IMR-90 (cell line): Measurements from ENCODE around the gene ANKMY2. TPM values are rescaled to one million over a fixed set of nuclear protein-coding genes. Genes with fewer than 3 reads are reported as not detected.

ENCODE experiments used
- ATAC-seq: fragments of 200-7000 bp; cut with Tn5 transposase; 2 replicates; pipeline ENCODE4 v1.9.1; 2020; ENCODE audit warnings: low read depth, mild to moderate bottlenecking, moderate library complexity
- BruUV-seq: library from RNA; stranded (reverse); fragments of 400-500 nt; replicated peaks from 2 replicates; lab custom pipeline; 2021; lab: Mats Ljungman, UMichigan
- CTCF ChIA-PET: fragments of 300-600 bp; formaldehyde crosslinking; extraction: SDS; loops from one replicate; lab custom pipeline; 2021; ENCODE audit warnings: antibody characterized with exemption; lab: Yijun Ruan, JAX
- POLR2A ChIA-PET: fragments of 300-600 bp; sonication (Branson Sonifier 250); formaldehyde crosslinking; loops from one replicate; lab custom pipeline; 2022; ENCODE audit warnings: antibody characterized with exemption; ENCODE audit not compliant: unreplicated experiment; lab: Charles Lee
- DNase-seq: peaks from one replicate; pipeline ENCODE4 v3.0.0; 2013
- H2AFZ ChIP-seq: replicated peaks from 2 replicates; pipeline ENCODE3; 2013; ENCODE audit warnings: low read length, mild to moderate bottlenecking; ENCODE audit not compliant: poor library complexity
- H2AK5ac ChIP-seq: 2 replicates; pipeline ENCODE4 v1.6.1; 2013; ENCODE audit warnings: low read depth, low read length, inconsistent platforms
- H2AK9ac ChIP-seq: replicated peaks from 2 replicates; pipeline ENCODE3; 2013; ENCODE audit warnings: mild to moderate bottlenecking, low read depth, low read length, moderate library complexity; ENCODE audit not compliant: poor library complexity
- H2BK120ac ChIP-seq: 2 replicates; pipeline ENCODE4 v1.6.1; 2013; ENCODE audit warnings: low read depth, low read length, inconsistent platforms
- H2BK15ac ChIP-seq: 3 replicates; pipeline ENCODE4 v1.6.1; 2013; ENCODE audit warnings: low read depth, low read length, inconsistent platforms
- H2BK20ac ChIP-seq: 2 replicates; pipeline ENCODE4 v1.6.1; 2013; ENCODE audit warnings: low read depth, mild to moderate bottlenecking, inconsistent platforms, low read length, moderate library complexity
- H2BK5ac ChIP-seq: 2 replicates; pipeline ENCODE4 v1.6.1; 2013; ENCODE audit warnings: mild to moderate bottlenecking, low read depth, low read length, inconsistent platforms; ENCODE audit not compliant: poor library complexity, severe bottlenecking
- H3K14ac ChIP-seq: replicated peaks from 2 replicates; pipeline ENCODE4 v1.6.1; 2013; ENCODE audit warnings: low read depth, low read length, inconsistent platforms
- H3K18ac ChIP-seq: 2 replicates; pipeline ENCODE4 v1.6.1; 2013; ENCODE audit warnings: low read depth, low read length, control low read depth
- H3K23ac ChIP-seq: 2 replicates; pipeline ENCODE4 v1.6.1; 2013; ENCODE audit warnings: low read depth, low read length, inconsistent platforms
- H3K27ac ChIP-seq: 2 replicates; pipeline ENCODE4 v1.5.1; 2013; ENCODE audit warnings: mild to moderate bottlenecking, control low read depth, low read length; ENCODE audit not compliant: insufficient read depth
- H3K27me3 ChIP-seq: 2 replicates; pipeline ENCODE4 v1.6.1; 2013; ENCODE audit warnings: low read length; ENCODE audit not compliant: control insufficient read depth, insufficient read depth
- H3K36me3 ChIP-seq: 2 replicates; pipeline ENCODE4 v1.6.1; 2013; ENCODE audit warnings: low read length, mixed read lengths; ENCODE audit not compliant: control insufficient read depth, insufficient read depth
- H3K4ac ChIP-seq: 2 replicates; pipeline ENCODE4 v1.6.1; 2013; ENCODE audit warnings: low read depth, low read length, inconsistent platforms
- H3K4me1 ChIP-seq: 2 replicates; pipeline ENCODE4 v1.6.1; 2013; ENCODE audit warnings: low read length, mixed read lengths; ENCODE audit not compliant: control insufficient read depth, insufficient read depth
- H3K4me2 ChIP-seq: 2 replicates; pipeline ENCODE4 v1.6.1; 2013; ENCODE audit warnings: low read depth, mild to moderate bottlenecking, control low read depth, low read length, moderate library complexity
- H3K4me3 ChIP-seq: 2 replicates; pipeline ENCODE4 v1.5.1; 2013; ENCODE audit warnings: low read depth, mild to moderate bottlenecking, control low read depth, low read length, moderate library complexity; ENCODE audit not compliant: insufficient read depth
- H3K56ac ChIP-seq: 2 replicates; pipeline ENCODE4 v1.6.1; 2013; ENCODE audit warnings: low read length, inconsistent platforms; ENCODE audit not compliant: insufficient read depth; ENCODE audit errors: extremely low read depth
- H3K79me1 ChIP-seq, 2 experiments: 2 replicates each; pipeline ENCODE4 v1.6.1; 2013; ENCODE audit warnings: low read length in 2 of 2, inconsistent platforms in 1 of 2, low read depth in 1 of 2
- H3K9ac ChIP-seq: 2 replicates; pipeline ENCODE4 v1.6.1; 2013; ENCODE audit warnings: low read depth, low read length, control low read depth
- H3K9me1 ChIP-seq: 2 replicates; pipeline ENCODE4 v1.6.1; 2013; ENCODE audit warnings: low read length, inconsistent platforms; ENCODE audit not compliant: insufficient read depth
- H3K9me3 ChIP-seq: 2 replicates; pipeline ENCODE4 v1.6.1; 2013; ENCODE audit warnings: low read length; ENCODE audit not compliant: control insufficient read depth, insufficient read depth
- H4K20me1 ChIP-seq: 2 replicates; pipeline ENCODE4 v1.6.1; 2013; ENCODE audit warnings: low read length, inconsistent platforms; ENCODE audit not compliant: insufficient read depth
- H4K5ac ChIP-seq: 2 replicates; pipeline ENCODE4 v1.6.1; 2013; ENCODE audit warnings: mild to moderate bottlenecking, low read depth, low read length, control low read depth
- H4K8ac ChIP-seq, 2 experiments: 2 replicates each; pipeline ENCODE4 v1.6.1; 2013; ENCODE audit warnings: low read depth in 2 of 2, low read length in 2 of 2, control low read depth in 1 of 2, inconsistent platforms in 1 of 2
- H4K91ac ChIP-seq: 2 replicates; pipeline ENCODE4 v1.6.1; 2013; ENCODE audit warnings: low read depth, low read length, inconsistent platforms; ENCODE audit not compliant: insufficient read depth
- CEBPB ChIP-seq: IDR thresholded peaks from 2 replicates; pipeline ENCODE4 v1.6.1; 2012; ENCODE audit warnings: low read depth, low read length, improper control_type of control experiment
- MAFK ChIP-seq: IDR thresholded peaks from 2 replicates; pipeline ENCODE4 v1.6.1; 2012; ENCODE audit warnings: low read depth, low read length, improper control_type of control experiment
- WGBS, 2 experiments: methylation state at CpG; one replicate each; pipeline versions ENCODE4 v1.1.5 to v1.1.7; 2013; ENCODE audit warnings: missing lambda C conversion rate in 2 of 2; ENCODE audit not compliant: insufficient read length in 1 of 2; ENCODE audit errors: extremely low coverage in 2 of 2; 5-methylcytosine and 5-hydroxymethylcytosine counted together
- dilution Hi-C: fragments of 300-500 bp; cut with HindIII; formaldehyde crosslinking; loops from one replicate; pipeline ENCODE4 v1.14.3; 2018; ENCODE audit warnings: low sequenced_read_pairs; ENCODE audit not compliant: unreplicated experiment
- in situ Hi-C: fragments of 300-500 bp; cut with MboI; formaldehyde crosslinking; loops from 3 replicates; pipeline ENCODE4 v1.14.3; 2019; ENCODE audit warnings: low sequenced_read_pairs, inconsistent platforms, mixed read lengths
- intact Hi-C: fragments of 100-400 bp; cut with micrococcal nuclease; formaldehyde crosslinking; loops from 2 replicates; pipeline ENCODE4 v1.10.0; 2022
- polyA plus RNA-seq, 3 experiments: library from polyadenylated mRNA; depleted of rRNA; stranded (reverse); fragments of >200 nt; gene quantifications; 2 replicates each; pipeline ENCODE4 v1.2.3, GENCODE V29; 2012; ENCODE audit warnings: low replicate concordance in 1 of 3
- total RNA-seq: library from RNA; depleted of rRNA; stranded (reverse); fragments of >200 nt; gene quantifications from 2 replicates; pipeline ENCODE4 v1.2.3, GENCODE V29; 2012

ANKMY2 gene
- total and polyA plus RNA-seq, 2 of the 4 experiments (the other 2 are of a cell fraction), result 19.5 to 41.9 TPM

GRCh38 chr7:16652240-16652583, 6.7 kb upstream of the ANKMY2 start:
- Histone ChIP-seq H2BK20ac (no peak overlapping the region), H2AFZ (no peak overlapping the region), H2BK5ac (no peak overlapping the region), H3K14ac (no peak overlapping the region), H3K9me1 (peaks cover 10% of the 10 kb centered on the region), H3K23ac (no peak overlapping the region), H3K18ac (no peak overlapping the region), H3K56ac (no peak overlapping the region), H3K27me3 (no peaks in the 10 kb centered on the region), H3K4me1 (peaks cover 4% of the 10 kb centered on the region), H4K8ac (0 out of 4 replicates have a peak overlapping the region, but pooled peaks of 1 of the 2 experiments have one; percentile 9), H3K4ac (no peak overlapping the region), H4K20me1 (peaks cover 15% of the 10 kb centered on the region; the same call in 1 of the 2 replicates), H2AK9ac (no peak overlapping the region), H3K9ac (no peak overlapping the region), H4K5ac (no peak overlapping the region), H3K27ac (no peak overlapping the region), H3K9me3 (no peaks in the 10 kb centered on the region), H2BK15ac (no peak overlapping the region), H3K36me3 (no peaks in the 10 kb centered on the region), H4K91ac (no peak overlapping the region), H2BK120ac (no peak overlapping the region), H3K4me2 (no peak overlapping the region), H3K4me3 (no peak overlapping the region), H2AK5ac (no peak overlapping the region), H3K79me1 (peaks cover 31 to 63% of the 10 kb centered on the region in 2 experiments)
- 81% methylated on average over 5 of the region's 7 CpGs; no CpG with 5 or more reads in 1 of the 2 experiments for WGBS, 2 experiments
- intact Hi-C loops (no loop called here), in situ Hi-C loops (no loop called here), dilution Hi-C loops (no loop called here)
- ChIA-PET POLR2A (no interaction called here), CTCF (no interaction called here)
- DNase-seq (no peak), ATAC-seq (no peak)
- TF ChIP-seq MAFK (no peak), CEBPB (peak; percentile 94)
- no TSS peak for BruUV-seq
